K562 (cell line): ENCODE results near the gene KLHL29. TPM values are rescaled to one million over a fixed set of nuclear protein-coding genes. Genes with fewer than 3 reads are reported as not detected.

Experiments
- ATAC-seq: fragments of 200-7000 bp; cut with Tn5 transposase; 3 replicates; pipeline ENCODE4 v1.9.1; 2020; ENCODE audit warnings: moderate library complexity
- BruUV-seq: library from RNA; stranded (reverse); fragments of 400-500 nt; replicated peaks from 2 replicates; lab custom pipeline; 2021; lab: Mats Ljungman, UMichigan
- CTCF ChIA-PET: fragments of 300-600 bp; formaldehyde crosslinking; extraction: SDS; loops from one replicate; lab custom pipeline; 2021; ENCODE audit warnings: low intra/inter-chr PET ratio; lab: Yijun Ruan, JAX
- POLR2A ChIA-PET: fragments of 300-600, 350-650 bp; sonication (Branson Sonifier 250); formaldehyde crosslinking; extraction: SDS; loops from one replicate; lab custom pipeline; 2021; ENCODE audit warnings: antibody characterized with exemption, inconsistent platforms; lab: Yijun Ruan, JAX
- DNase-seq, 4 experiments: peaks; one replicate each; pipeline versions ENCODE4 v3.0.0 to v3.0.0-alpha.2; 2011 to 2018; ENCODE audit warnings: low spot score in 3 of 4, mixed read lengths in 3 of 4; ENCODE audit errors: extremely low read depth in 1 of 4
- FAIRE-seq: peaks from 2 replicates; lab custom pipeline; 2011; peaks lifted over from hg19 to GRCh38; lab: Jason Lieb, UNC
- H2AFZ ChIP-seq: 2 replicates; pipeline ENCODE4 v1.6.0; 2011; ENCODE audit warnings: low read depth, low read length, control low read depth, inconsistent platforms
- H3K27ac ChIP-seq: fragments of 200-600 bp; 3 replicates; pipeline ENCODE4 v1.8.0; 2011; ENCODE audit warnings: low read depth, mild to moderate bottlenecking, control low read depth, inconsistent platforms, low read length, moderate library complexity, mixed read lengths; ENCODE audit errors: extremely low read depth
- H3K27me3 ChIP-seq, 2 experiments: fragments of 300-600 bp in 1 of 2; 2 replicates in 1 of 2; 3 replicates in 1 of 2; pipeline versions ENCODE4 v1.6.0 to v1.8.0; 2011; ENCODE audit warnings: inconsistent platforms in 2 of 2, low read length in 2 of 2, mild to moderate bottlenecking in 1 of 2, mixed read lengths in 1 of 2, moderate library complexity in 1 of 2; ENCODE audit not compliant: control insufficient read depth in 2 of 2, insufficient read depth in 2 of 2
- H3K36me3 ChIP-seq: fragments of 300-600 bp; 3 replicates; pipeline ENCODE4 v1.8.0; 2011; ENCODE audit warnings: mild to moderate bottlenecking, low read length, inconsistent platforms; ENCODE audit not compliant: control insufficient read depth, insufficient read depth
- H3K4me1 ChIP-seq, 2 experiments: fragments of 200-600 bp in 1 of 2; replicated peaks in 1 of 2; 2 replicates in 1 of 2; 3 replicates in 1 of 2; pipeline versions ENCODE4 v1.5.1 to v1.8.0; 2011; ENCODE audit warnings: inconsistent platforms in 2 of 2, low read length in 2 of 2, mild to moderate bottlenecking in 1 of 2, mixed read lengths in 1 of 2, moderate library complexity in 1 of 2; ENCODE audit not compliant: control insufficient read depth in 2 of 2, insufficient read depth in 2 of 2
- H3K4me2 ChIP-seq: 2 replicates; pipeline ENCODE4 v1.6.1; 2011; ENCODE audit warnings: low read length, control low read depth, inconsistent platforms, mixed read lengths; ENCODE audit not compliant: insufficient read depth
- H3K4me3 ChIP-seq: fragments of 200-600 bp; sonication (generic), shearing (Covaris generic); 2 replicates; pipeline ENCODE4 v1.5.1; 2016; ENCODE audit warnings: control low read depth, inconsistent platforms
- H3K79me2 ChIP-seq: fragments of 200-600 bp; 3 replicates; pipeline ENCODE4 v1.8.0; 2011; ENCODE audit warnings: low read length, inconsistent platforms; ENCODE audit not compliant: control insufficient read depth, insufficient read depth
- H3K9ac ChIP-seq, 2 experiments: 2 replicates each; pipeline versions ENCODE4 v1.6.0 to v1.6.1; 2011; ENCODE audit warnings: low read depth in 2 of 2, low read length in 2 of 2, control low read depth in 1 of 2, inconsistent platforms in 1 of 2, mild to moderate bottlenecking in 1 of 2, mixed read lengths in 1 of 2; ENCODE audit not compliant: insufficient read depth in 1 of 2
- H3K9me1 ChIP-seq: one replicate; pipeline ENCODE4 v1.6.0; 2011; ENCODE audit warnings: inconsistent platforms, mild to moderate bottlenecking, low read length, moderate library complexity; ENCODE audit not compliant: control insufficient read depth, insufficient read depth
- H3K9me3 ChIP-seq: replicated peaks from 2 replicates; pipeline ENCODE4 v1.5.1; 2011; ENCODE audit warnings: low read depth, low read length, inconsistent platforms; ENCODE audit not compliant: control insufficient read depth, insufficient read depth
- H4K20me1 ChIP-seq: replicated peaks from 2 replicates; pipeline ENCODE4 v1.6.1; 2011; ENCODE audit warnings: low read length, inconsistent platforms, mixed read lengths; ENCODE audit not compliant: control insufficient read depth, insufficient read depth
- CC2D1A ChIP-seq: fragments of 450-650 bp; IDR thresholded peaks from 2 replicates; pipeline ENCODE4 v1.6.1; 2017; ENCODE audit warnings: mild to moderate bottlenecking
- RBM15 ChIP-seq: fragments of 200-400 bp; formaldehyde crosslinking; IDR thresholded peaks from 2 replicates; pipeline ENCODE4 v1.6.1; 2018; ENCODE audit warnings: mild to moderate bottlenecking, low read length, moderate library complexity; ENCODE audit not compliant: insufficient read depth
- ZEB2 ChIP-seq: fragments of 450-650 bp; IDR thresholded peaks from 2 replicates; pipeline ENCODE4 v1.6.1; 2016
- ZNF121 ChIP-seq: sonication (generic); formaldehyde crosslinking; conservative IDR thresholded peaks from 2 replicates; pipeline ENCODE4 v1.8.0; 2022; ENCODE audit warnings: missing genetic modification reagents
- WGBS: fragments of 100-300 bp; shearing (Covaris generic); methylation state at CpG from one replicate; pipeline ENCODE4 v1.1.6; 2016; ENCODE audit warnings: low coverage, mixed read lengths; ENCODE audit not compliant: insufficient coverage; ENCODE audit errors: missing lambda C conversion rate; 5-methylcytosine and 5-hydroxymethylcytosine counted together
- in situ Hi-C: fragments of 300-500 bp; cut with MboI; formaldehyde crosslinking; loops from 4 replicates; pipeline ENCODE4 v1.15.0; 2018; ENCODE audit warnings: inconsistent platforms, mixed read lengths
- intact Hi-C: fragments of 100-400 bp; cut with micrococcal nuclease; formaldehyde crosslinking; loops from 2 replicates; pipeline ENCODE4 v1.14.2; 2022
- polyA plus RNA-seq, 8 experiments: library from polyadenylated mRNA; depleted of rRNA in 4 of 8; stranded (reverse) in 5 of 8; unstranded in 3 of 8; fragments of >200 nt; fragmentation: Nextera tagmentation in 2 of 8; fragmentation: Illumina TruSeq in 1 of 8; extraction: Ambion mirVana in 2 of 8; extraction: Trizol in 1 of 8; gene quantifications; 2 replicates each; pipeline versions ENCODE4 v1.2.1 to v1.2.3, GENCODE V29; 2011 to 2014; ENCODE audit warnings: inconsistent platforms in 1 of 8, missing spikeins in 1 of 8
- total RNA-seq, 7 experiments: library from RNA; depleted of rRNA in 6 of 7; stranded (reverse); fragments of >200 nt in 6 of 7; fragmentation: Illumina TruSeq in 2 of 7; extraction: Trizol in 2 of 7; gene quantifications; 2 replicates each; pipeline versions ENCODE4 v1.2.1 to v1.2.3, GENCODE V29; 2011 to 2021; ENCODE audit warnings: low replicate concordance in 1 of 7
- TF ChIP-seq, protein P1 (sequence below): fragments of 450-650 bp; formaldehyde crosslinking; IDR thresholded peaks from 2 replicates; pipeline ENCODE4 v1.4.0; 2020; ENCODE audit warnings: mild to moderate bottlenecking, mixed read lengths

KLHL29 gene
- total and polyA plus RNA-seq, 9 of the 15 experiments (the other 6 are each of a cell fraction or from before 2014, with no cell fraction given): 0.03 to 0.31 (median 0.08) TPM; not detected in 1

- TF ChIP-seq, protein P1, sequence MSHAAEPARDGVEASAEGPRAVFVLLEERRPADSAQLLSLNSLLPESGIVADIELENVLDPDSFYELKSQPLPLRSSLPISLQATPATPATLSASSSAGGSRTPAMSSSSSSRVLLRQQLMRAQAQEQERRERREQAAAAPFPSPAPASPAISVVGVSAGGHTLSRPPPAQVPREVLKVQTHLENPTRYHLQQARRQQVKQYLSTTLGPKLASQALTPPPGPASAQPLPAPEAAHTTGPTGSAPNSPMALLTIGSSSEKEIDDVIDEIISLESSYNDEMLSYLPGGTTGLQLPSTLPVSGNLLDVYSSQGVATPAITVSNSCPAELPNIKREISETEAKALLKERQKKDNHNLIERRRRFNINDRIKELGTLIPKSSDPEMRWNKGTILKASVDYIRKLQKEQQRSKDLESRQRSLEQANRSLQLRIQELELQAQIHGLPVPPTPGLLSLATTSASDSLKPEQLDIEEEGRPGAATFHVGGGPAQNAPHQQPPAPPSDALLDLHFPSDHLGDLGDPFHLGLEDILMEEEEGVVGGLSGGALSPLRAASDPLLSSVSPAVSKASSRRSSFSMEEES: 0 out of 2 replicates have a peak, but pooled peaks have one; percentile 31
- no peak for TF ChIP-seq RBM15
- TF ChIP-seq ZEB2: no peak
- no peak for TF ChIP-seq ZNF121 (CRISPR knock-in tag)
- no peak for TF ChIP-seq CC2D1A
- Histone ChIP-seq H3K27ac (no peak overlapping the region), H3K79me2 (no peaks in the 10 kb centered on the region), H3K27me3 (no peaks in the 10 kb centered on the region), H3K4me1 (peaks cover 0 to 6% of the 10 kb centered on the region in 2 experiments; a peak in 2 of 5 replicates), H4K20me1 (no peaks in the 10 kb centered on the region), H2AFZ (no peak overlapping the region), H3K4me2 (no peak overlapping the region), H3K9ac (no peak overlapping the region), H3K9me1 (no peaks in the 10 kb centered on the region), H3K9me3 (no peaks in the 10 kb centered on the region), H3K4me3 (no peak overlapping the region), H3K36me3 (peaks cover 40% of the 10 kb centered on the region)
- no peak for DNase-seq
- 87% methylated on average over 7 of the region's 7 CpGs for WGBS
- no TSS peak for BruUV-seq
- intact Hi-C loops (no loop called here), in situ Hi-C loops (no loop called here)
- CTCF ChIA-PET: no interaction called here
- POLR2A ChIA-PET: interaction anchor here (0.6 kb wide), 1 partner anchor 10 kb away, joined by 3 read pairs; no protein-coding TSS in a partner anchor
- FAIRE-seq: no peak
- no peak for ATAC-seq
Observed at GRCh38 chr2:23756593-23757292, 371.8 kb downstream of the KLHL29 start.
